Fibroblast of lung (primary cell): ENCODE data around the gene AMFR.

Experiments used
- CTCF ChIP-seq, 2 donors: IDR thresholded peaks in 1 of 2; conservative IDR thresholded peaks in 1 of 2; 1 replicate in 1 of 2; 2 replicates in 1 of 2; pipeline ENCODE4 v1.5.1; 2011 to 2012; ENCODE audit warnings: low read length in 2 of 2, control low read depth in 1 of 2, inconsistent platforms in 1 of 2, low read depth in 1 of 2, mild to moderate bottlenecking in 1 of 2
- EZH2 ChIP-seq: IDR thresholded peaks from 2 replicates; pipeline ENCODE4 v1.5.1; 2012; ENCODE audit warnings: low read length, control low read depth, mild to moderate bottlenecking; ENCODE audit errors: missing control alignments

DNA sequence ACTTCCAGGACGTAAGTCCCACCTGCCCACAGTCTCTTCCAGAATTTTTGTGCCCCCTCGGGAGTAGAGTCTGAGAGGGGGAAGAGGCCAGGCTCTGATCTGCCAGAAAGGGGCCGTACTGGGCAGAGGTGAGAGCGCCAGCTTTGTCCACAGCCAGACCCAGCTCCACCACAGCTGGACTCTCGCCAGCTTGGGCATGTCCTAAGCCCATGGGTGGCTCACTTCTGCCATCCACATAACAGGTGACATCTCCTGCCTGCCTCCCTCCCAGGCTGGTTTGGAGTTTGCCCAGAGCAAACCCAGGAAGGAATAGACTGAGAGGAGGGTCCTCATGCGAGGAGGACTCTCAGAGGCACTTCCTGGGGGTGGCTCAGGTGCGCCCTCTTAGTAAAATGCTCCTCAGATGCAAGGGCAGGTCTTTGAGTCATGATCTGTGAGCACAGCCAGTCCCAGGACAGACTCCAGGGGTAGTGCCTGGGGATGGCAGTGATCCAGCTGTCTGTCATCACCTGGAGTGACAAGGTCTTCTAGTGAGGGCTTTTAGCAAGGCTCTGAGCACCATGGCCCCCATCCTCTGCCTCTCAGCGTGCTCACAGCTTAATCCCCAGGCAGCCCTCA is 89.2 kb downstream of the AMFR start:
- TF ChIP-seq CTCF (conservative IDR thresholded peaks at IDR 0.05 in 1 of 2, IDR thresholded peaks at IDR 0.05 in 1 of 2; ENCODE audit: low read depth in 1 of 2, low read length in 2 of 2) (no peak), EZH2 (no peak)
